CMK (cell line): ENCODE results near the gene SDK1.

Source experiments
- DNase-seq: peaks from one replicate; pipeline ENCODE4 v3.0.0-alpha.2; 2010; ENCODE audit warnings: low read depth

SDK1 gene

GRCh38 chr7:4159761-4160554 is 858.9 kb downstream of the SDK1 start:
- no peak for DNase-seq

GRCh38 chr7:4162884-4163564 is 862.0 kb downstream of the SDK1 start:
- DNase-seq = no peak

GRCh38 chr7:4163565-4164203 is 862.6 kb downstream of the SDK1 start:
- DNase-seq = no peak

- no peak for DNase-seq
Measured at GRCh38 chr7:4164556-4164955, 863.5 kb downstream of the SDK1 start.

GRCh38 chr7:4166340-4166739 is 865.3 kb downstream of the SDK1 start:
- DNase-seq = no peak

GRCh38 chr7:4166807-4167206 is 865.8 kb downstream of the SDK1 start:
- DNase-seq = no peak

GRCh38 chr7:4167385-4167910 is 866.4 kb downstream of the SDK1 start:
- no peak for DNase-seq

- no peak for DNase-seq
Measured at GRCh38 chr7:4168041-4168440, 867.0 kb downstream of the SDK1 start.

- no peak for DNase-seq
Measured at GRCh38 chr7:4168541-4168940, 867.5 kb downstream of the SDK1 start.

GRCh38 chr7:4169455-4169854 is 868.4 kb downstream of the SDK1 start:
- DNase-seq = no peak

- DNase-seq = no peak
Measured at GRCh38 chr7:4170997-4171786, 870.1 kb downstream of the SDK1 start.

GRCh38 chr7:4172883-4173282 is 871.8 kb downstream of the SDK1 start:
- DNase-seq = no peak

- DNase-seq = no peak
Measured at GRCh38 chr7:4173615-4174014, 872.6 kb downstream of the SDK1 start.

- no peak for DNase-seq
Measured at GRCh38 chr7:4174016-4174415, 873.0 kb downstream of the SDK1 start.

- DNase-seq = no peak
Measured at GRCh38 chr7:4174451-4174850, 873.4 kb downstream of the SDK1 start.

- no peak for DNase-seq
Measured at GRCh38 chr7:4174884-4175283, 873.8 kb downstream of the SDK1 start.

GRCh38 chr7:4175346-4175973 is 874.4 kb downstream of the SDK1 start:
- DNase-seq = no peak

- DNase-seq = no peak
Measured at GRCh38 chr7:4177001-4177400, 875.9 kb downstream of the SDK1 start.

GRCh38 chr7:4178416-4178815 is 877.4 kb downstream of the SDK1 start:
- DNase-seq = no peak

- DNase-seq = no peak
Measured at GRCh38 chr7:4178916-4179687, 878.0 kb downstream of the SDK1 start.
